ENCODE measurements around the gene PLEKHD1.

- TF ChIP-seq, protein P1, sequence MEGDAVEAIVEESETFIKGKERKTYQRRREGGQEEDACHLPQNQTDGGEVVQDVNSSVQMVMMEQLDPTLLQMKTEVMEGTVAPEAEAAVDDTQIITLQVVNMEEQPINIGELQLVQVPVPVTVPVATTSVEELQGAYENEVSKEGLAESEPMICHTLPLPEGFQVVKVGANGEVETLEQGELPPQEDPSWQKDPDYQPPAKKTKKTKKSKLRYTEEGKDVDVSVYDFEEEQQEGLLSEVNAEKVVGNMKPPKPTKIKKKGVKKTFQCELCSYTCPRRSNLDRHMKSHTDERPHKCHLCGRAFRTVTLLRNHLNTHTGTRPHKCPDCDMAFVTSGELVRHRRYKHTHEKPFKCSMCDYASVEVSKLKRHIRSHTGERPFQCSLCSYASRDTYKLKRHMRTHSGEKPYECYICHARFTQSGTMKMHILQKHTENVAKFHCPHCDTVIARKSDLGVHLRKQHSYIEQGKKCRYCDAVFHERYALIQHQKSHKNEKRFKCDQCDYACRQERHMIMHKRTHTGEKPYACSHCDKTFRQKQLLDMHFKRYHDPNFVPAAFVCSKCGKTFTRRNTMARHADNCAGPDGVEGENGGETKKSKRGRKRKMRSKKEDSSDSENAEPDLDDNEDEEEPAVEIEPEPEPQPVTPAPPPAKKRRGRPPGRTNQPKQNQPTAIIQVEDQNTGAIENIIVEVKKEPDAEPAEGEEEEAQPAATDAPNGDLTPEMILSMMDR (conservative IDR thresholded peaks at IDR 0.05 in 1 of 2, IDR thresholded peaks at IDR 0.05 in 1 of 2; ENCODE audit: low read depth in 1 of 2, low read length in 2 of 2) = no peak
- TF ChIP-seq EZH2 (IDR thresholded peaks at IDR 0.05; ENCODE audit: low read length, missing control alignments) = no peak
These were observed 15.6 kb upstream of the PLEKHD1 start for GRCh38 chr14:69468949-69469348.

Measured in fibroblast of lung (primary cell).